Type B pancreatic cell (in vitro differentiated cells): ENCODE measurements around the gene DSP. TPM values are rescaled to one million over a fixed set of nuclear protein-coding genes. Genes with fewer than 3 reads are reported as not detected.

Experiments
- DNase-seq: peaks from one replicate; pipeline ENCODE4 v3.0.0; 2021; ENCODE audit warnings: mixed read lengths; ENCODE audit not compliant: unreplicated experiment; ENCODE audit errors: extremely low spot score
- H3K27ac Mint-ChIP-seq: 2 replicates; pipeline ENCODE4 v1.8.0; 2021; ENCODE audit warnings: mild to moderate bottlenecking, mixed read lengths
- H3K27me3 Mint-ChIP-seq: 2 replicates; pipeline ENCODE4 v1.8.0; 2021; ENCODE audit warnings: mixed read lengths
- H3K36me3 Mint-ChIP-seq: 2 replicates; pipeline ENCODE4 v1.8.0; 2021; ENCODE audit warnings: mixed read lengths
- H3K4me1 Mint-ChIP-seq: one replicate; pipeline ENCODE4 v1.8.0; 2021; ENCODE audit warnings: mixed read lengths; ENCODE audit not compliant: unreplicated experiment
- H3K4me3 Mint-ChIP-seq: 2 replicates; pipeline ENCODE4 v1.8.0; 2021; ENCODE audit warnings: mild to moderate bottlenecking, mixed read lengths
- H3K9me3 Mint-ChIP-seq: 2 replicates; pipeline ENCODE4 v1.8.0; 2021; ENCODE audit warnings: mixed read lengths
- CTCF ChIP-seq: fragments of 200-600 bp; sonication (generic); conservative IDR thresholded peaks from 2 replicates; pipeline ENCODE4 v1.5.0; 2021; ENCODE audit warnings: antibody characterized with exemption, mild to moderate bottlenecking
- total RNA-seq: library from RNA; stranded (reverse); gene quantifications from 2 replicates; pipeline ENCODE4 v1.2.1, GENCODE V29; 2021; ENCODE audit warnings: low replicate concordance

Gene DSP
- total RNA-seq, 1 donor from 2014 or later, result 210 TPM

GRCh38 chr6:7631466-7631865, 90.0 kb downstream of the DSP start:
- H3K4me3 Mint-ChIP-seq, result no peak overlapping the region
- DNase-seq, result no peak
- TF ChIP-seq CTCF, result no peak
- H3K27ac Mint-ChIP-seq, result no peak overlapping the region
- H3K9me3 Mint-ChIP-seq, result no peaks in the 10 kb centered on the region
- peaks cover 15% of the 10 kb centered on the region for H3K27me3 Mint-ChIP-seq
- no peaks in the 10 kb centered on the region for H3K4me1 Mint-ChIP-seq
- H3K36me3 Mint-ChIP-seq, result no peaks in the 10 kb centered on the region

GRCh38 chr6:7632501-7633290, 91.2 kb downstream of the DSP start:
- Mint-ChIP-seq H3K4me3 (no peak overlapping the region), H3K4me1 (no peaks in the 10 kb centered on the region), H3K36me3 (no peaks in the 10 kb centered on the region), H3K27me3 (peaks cover 12% of the 10 kb centered on the region), H3K27ac (no peak overlapping the region), H3K9me3 (no peaks in the 10 kb centered on the region)
- DNase-seq, result no peak
- no peak for TF ChIP-seq CTCF

- H3K27ac Mint-ChIP-seq, result no peak overlapping the region
- no peak for TF ChIP-seq CTCF
- H3K4me1 Mint-ChIP-seq, result no peaks in the 10 kb centered on the region
- H3K36me3 Mint-ChIP-seq, result no peaks in the 10 kb centered on the region
- peaks cover 11% of the 10 kb centered on the region for H3K27me3 Mint-ChIP-seq
- H3K4me3 Mint-ChIP-seq, result no peak overlapping the region
- no peaks in the 10 kb centered on the region for H3K9me3 Mint-ChIP-seq
- DNase-seq, result no peak
These were observed 91.9 kb downstream of the DSP start for GRCh38 chr6:7633361-7633760.

- TF ChIP-seq CTCF, result no peak
- Mint-ChIP-seq H3K4me3 (no peak overlapping the region), H3K9me3 (no peaks in the 10 kb centered on the region), H3K36me3 (no peaks in the 10 kb centered on the region), H3K27ac (no peak overlapping the region), H3K27me3 (no peaks in the 10 kb centered on the region), H3K4me1 (no peaks in the 10 kb centered on the region)
- DNase-seq, result no peak
These were observed 94.7 kb downstream of the DSP start for GRCh38 chr6:7636151-7636550.

Other genes starting within 250 kb of the DSP start
- gene SSR1, start 228.5 kb upstream of the DSP start, total RNA-seq, result 116 and 124 TPM in 2 replicates
- 0.19 TPM in 1 of 2 replicates, not detected in the other for gene CAGE1, start 151.9 kb upstream of the DSP start, total RNA-seq
- 20.1 and 24.0 TPM in 2 replicates for gene RIOK1, start 151.9 kb upstream of the DSP start, total RNA-seq
- gene SNRNP48, start 48.5 kb downstream of the DSP start, total RNA-seq, result 12.4 and 21.5 TPM in 2 replicates
- 1.5 and 1.8 TPM in 2 replicates for gene BMP6, start 184.4 kb downstream of the DSP start, total RNA-seq